Fibroblast of lung (primary cell): Measurements from ENCODE around the gene COL11A1. TPM values are rescaled to one million over a fixed set of nuclear protein-coding genes. Genes with fewer than 3 reads are reported as not detected.

ENCODE experiments used
- DNase-seq, 2 donors: peaks; one replicate each; pipeline versions ENCODE4 v3.0.0 to v3.0.0-alpha.2; 2010; ENCODE audit warnings: low read depth in 2 of 2
- H2AFZ ChIP-seq: 2 replicates; pipeline ENCODE4 v1.5.1; 2012; ENCODE audit warnings: low read length, control low read depth, inconsistent platforms
- H3K27ac ChIP-seq: 2 replicates; pipeline ENCODE4 v1.5.1; 2011; ENCODE audit warnings: low read length, control low read depth; ENCODE audit not compliant: insufficient read depth
- H3K27me3 ChIP-seq: 2 replicates; pipeline ENCODE4 v1.5.1; 2011; ENCODE audit warnings: mild to moderate bottlenecking, low read length; ENCODE audit not compliant: control insufficient read depth, insufficient read depth
- H3K36me3 ChIP-seq: 2 replicates; pipeline ENCODE4 v1.5.1; 2011; ENCODE audit warnings: low read length; ENCODE audit not compliant: control insufficient read depth, insufficient read depth
- H3K4me1 ChIP-seq: 2 replicates; pipeline ENCODE4 v1.5.1; 2011; ENCODE audit warnings: low read length; ENCODE audit not compliant: control insufficient read depth, insufficient read depth; ENCODE audit errors: extremely low read depth
- H3K4me2 ChIP-seq: 2 replicates; pipeline ENCODE4 v1.5.1; 2011; ENCODE audit warnings: low read length, control low read depth; ENCODE audit not compliant: insufficient read depth; ENCODE audit errors: extremely low read depth
- H3K4me3 ChIP-seq, 4 experiments: fragments of 200-600 bp in 1 of 4; sonication (generic) in 1 of 4; replicated peaks in 1 of 4; 2 replicates each; pipeline ENCODE4 v1.5.1; 2011 to 2016; ENCODE audit warnings: low read length in 4 of 4, low read depth in 3 of 4, mild to moderate bottlenecking in 3 of 4, control low read depth in 2 of 4, inconsistent platforms in 1 of 4, mixed read lengths in 1 of 4; ENCODE audit not compliant: insufficient read depth in 1 of 4; ENCODE audit errors: control extremely low read depth in 1 of 4
- H3K79me2 ChIP-seq: 2 replicates; pipeline ENCODE4 v1.5.1; 2012; ENCODE audit warnings: mild to moderate bottlenecking, low read length, inconsistent platforms; ENCODE audit not compliant: control insufficient read depth, insufficient read depth
- H3K9ac ChIP-seq: 2 replicates; pipeline ENCODE4 v1.5.1; 2011; ENCODE audit warnings: mild to moderate bottlenecking, low read length, control low read depth; ENCODE audit not compliant: insufficient read depth
- H3K9me3 ChIP-seq: 2 replicates; pipeline ENCODE4 v1.5.1; 2012; ENCODE audit warnings: low read depth, low read length; ENCODE audit not compliant: control insufficient read depth, insufficient read depth
- H4K20me1 ChIP-seq: 2 replicates; pipeline ENCODE4 v1.5.1; 2011; ENCODE audit warnings: low read length; ENCODE audit not compliant: control insufficient read depth, insufficient read depth; ENCODE audit errors: extremely low read depth
- EZH2 ChIP-seq: IDR thresholded peaks from 2 replicates; pipeline ENCODE4 v1.5.1; 2012; ENCODE audit warnings: low read length, control low read depth, mild to moderate bottlenecking; ENCODE audit errors: missing control alignments
- polyA plus RNA-seq, 2 donors: library from polyadenylated mRNA; depleted of rRNA in 1 of 2; stranded (reverse) in 1 of 2; unstranded in 1 of 2; fragments of >200 nt; gene quantifications; 2 replicates each; pipeline ENCODE4 v1.2.1, GENCODE V29; 2011 to 2012; ENCODE audit warnings: missing spikeins in 1 of 2
- total RNA-seq: library from RNA; depleted of rRNA; stranded (reverse); fragments of >200 nt; gene quantifications from 2 replicates; pipeline ENCODE4 v1.2.1, GENCODE V29; 2014
- TF ChIP-seq, protein P1 (sequence below), 2 donors: IDR thresholded peaks in 1 of 2; conservative IDR thresholded peaks in 1 of 2; 1 replicate in 1 of 2; 2 replicates in 1 of 2; pipeline ENCODE4 v1.5.1; 2011 to 2012; ENCODE audit warnings: low read length in 2 of 2, control low read depth in 1 of 2, inconsistent platforms in 1 of 2, low read depth in 1 of 2, mild to moderate bottlenecking in 1 of 2

COL11A1 gene
- total and polyA plus RNA-seq, 2 donors (not counting 1 experiment from before 2014, with no cell fraction given) = 2.6 to 8.9 TPM

DNA sequence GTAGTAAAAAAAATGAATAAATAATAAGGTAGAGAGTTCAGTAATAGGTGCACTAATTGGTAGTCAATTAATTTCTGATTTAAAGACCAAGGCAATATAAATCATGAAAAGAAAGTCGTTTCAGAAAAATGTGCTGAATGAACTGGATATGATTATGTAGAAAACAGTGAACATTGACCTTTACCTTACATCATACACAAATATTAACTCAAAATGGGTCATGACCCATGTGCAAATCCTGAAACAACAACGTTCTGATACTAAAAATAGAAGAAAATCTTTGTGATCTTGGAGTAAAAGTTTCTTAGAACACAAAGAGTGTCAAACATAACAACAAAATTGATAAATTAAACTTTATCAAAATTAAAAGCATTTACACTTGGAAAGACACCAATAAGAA is 39.1 kb downstream of the COL11A1 start:
- H4K20me1 ChIP-seq = no peaks in the 10 kb centered on the region
- no peak overlapping the region for H3K4me3 ChIP-seq
- H3K4me1 ChIP-seq = no peaks in the 10 kb centered on the region
- no peaks in the 10 kb centered on the region for H3K9me3 ChIP-seq
- H3K27me3 ChIP-seq = no peaks in the 10 kb centered on the region
- no peak for DNase-seq
- no peak overlapping the region for H2AFZ ChIP-seq
- TF ChIP-seq EZH2 = no peak
- TF ChIP-seq, protein P1, sequence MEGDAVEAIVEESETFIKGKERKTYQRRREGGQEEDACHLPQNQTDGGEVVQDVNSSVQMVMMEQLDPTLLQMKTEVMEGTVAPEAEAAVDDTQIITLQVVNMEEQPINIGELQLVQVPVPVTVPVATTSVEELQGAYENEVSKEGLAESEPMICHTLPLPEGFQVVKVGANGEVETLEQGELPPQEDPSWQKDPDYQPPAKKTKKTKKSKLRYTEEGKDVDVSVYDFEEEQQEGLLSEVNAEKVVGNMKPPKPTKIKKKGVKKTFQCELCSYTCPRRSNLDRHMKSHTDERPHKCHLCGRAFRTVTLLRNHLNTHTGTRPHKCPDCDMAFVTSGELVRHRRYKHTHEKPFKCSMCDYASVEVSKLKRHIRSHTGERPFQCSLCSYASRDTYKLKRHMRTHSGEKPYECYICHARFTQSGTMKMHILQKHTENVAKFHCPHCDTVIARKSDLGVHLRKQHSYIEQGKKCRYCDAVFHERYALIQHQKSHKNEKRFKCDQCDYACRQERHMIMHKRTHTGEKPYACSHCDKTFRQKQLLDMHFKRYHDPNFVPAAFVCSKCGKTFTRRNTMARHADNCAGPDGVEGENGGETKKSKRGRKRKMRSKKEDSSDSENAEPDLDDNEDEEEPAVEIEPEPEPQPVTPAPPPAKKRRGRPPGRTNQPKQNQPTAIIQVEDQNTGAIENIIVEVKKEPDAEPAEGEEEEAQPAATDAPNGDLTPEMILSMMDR (conservative IDR thresholded peaks at IDR 0.05 in 1 of 2, IDR thresholded peaks at IDR 0.05 in 1 of 2; ENCODE audit: low read depth in 1 of 2, low read length in 2 of 2) = no peak
- H3K4me2 ChIP-seq = no peak overlapping the region
- H3K79me2 ChIP-seq = no peaks in the 10 kb centered on the region
- H3K9ac ChIP-seq = no peak overlapping the region
- H3K27ac ChIP-seq = no peak overlapping the region
- no peaks in the 10 kb centered on the region for H3K36me3 ChIP-seq

DNA sequence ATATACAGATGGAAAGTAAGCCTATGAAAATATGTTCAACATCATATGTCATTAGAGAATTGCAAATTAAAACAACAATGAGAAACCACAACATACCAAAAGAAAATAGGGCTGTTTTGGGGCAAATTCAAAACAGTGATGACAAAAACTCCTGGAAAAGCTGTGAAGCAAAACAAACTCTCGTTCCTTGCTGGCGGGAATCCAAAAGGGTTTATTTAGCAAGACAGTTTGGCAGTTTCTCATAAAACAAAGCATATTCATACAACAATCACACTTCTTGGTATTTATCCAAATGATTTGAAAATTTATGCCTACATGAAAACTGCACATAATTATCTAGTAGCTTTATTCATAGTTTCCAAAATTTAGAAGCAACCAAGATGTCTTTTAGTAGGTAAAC is 44.4 kb downstream of the COL11A1 start:
- Histone ChIP-seq H3K4me1 (no peaks in the 10 kb centered on the region), H3K27ac (no peak overlapping the region), H3K79me2 (no peaks in the 10 kb centered on the region), H2AFZ (no peak overlapping the region), H3K4me2 (no peak overlapping the region), H3K9me3 (no peaks in the 10 kb centered on the region), H3K9ac (no peak overlapping the region), H4K20me1 (no peaks in the 10 kb centered on the region), H3K36me3 (no peaks in the 10 kb centered on the region), H3K27me3 (no peaks in the 10 kb centered on the region), H3K4me3 (no peak overlapping the region)
- DNase-seq = no peak
- TF ChIP-seq, protein P1 (conservative IDR thresholded peaks at IDR 0.05 in 1 of 2, IDR thresholded peaks at IDR 0.05 in 1 of 2; ENCODE audit: low read depth in 1 of 2, low read length in 2 of 2) = no peak
- TF ChIP-seq EZH2 = no peak

DNA sequence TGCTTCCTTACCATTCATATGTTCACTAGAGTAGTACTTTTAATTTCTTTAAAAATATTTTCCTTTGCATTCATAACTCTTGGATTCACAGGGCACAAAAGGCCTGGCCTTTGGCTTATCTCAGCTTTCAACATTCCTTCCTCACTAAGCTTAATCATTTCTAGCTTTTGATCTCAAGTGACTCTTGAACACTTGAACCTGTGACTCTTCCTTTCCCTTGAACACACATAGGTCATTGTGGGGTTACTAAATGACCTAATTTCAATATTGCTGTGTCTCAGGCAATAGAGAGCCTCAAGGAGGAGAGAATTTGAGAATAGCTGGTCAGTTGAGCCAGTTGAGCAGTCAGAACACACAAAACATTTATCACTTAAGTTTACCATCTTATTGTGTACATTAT is 49.9 kb downstream of the COL11A1 start:
- Histone ChIP-seq H2AFZ (no peak overlapping the region), H3K9ac (no peak overlapping the region), H3K4me3 (no peak overlapping the region), H3K4me2 (no peak overlapping the region), H4K20me1 (no peaks in the 10 kb centered on the region), H3K9me3 (no peaks in the 10 kb centered on the region), H3K4me1 (no peaks in the 10 kb centered on the region), H3K27me3 (no peaks in the 10 kb centered on the region), H3K79me2 (no peaks in the 10 kb centered on the region), H3K36me3 (no peaks in the 10 kb centered on the region), H3K27ac (no peak overlapping the region)
- no peak for DNase-seq
- TF ChIP-seq, protein P1 (conservative IDR thresholded peaks at IDR 0.05 in 1 of 2, IDR thresholded peaks at IDR 0.05 in 1 of 2; ENCODE audit: low read depth in 1 of 2, low read length in 2 of 2) = no peak
- TF ChIP-seq EZH2 = no peak
